Astrocyte (in vitro differentiated cells and primary cell): ENCODE measurements around the gene DNAH17. TPM values are rescaled to one million over a fixed set of nuclear protein-coding genes. Genes with fewer than 3 reads are reported as not detected.

Experiments
- DNase-seq: peaks from one replicate; pipeline ENCODE4 v3.0.0-alpha.2; 2010; ENCODE audit warnings: low read depth
- FAIRE-seq: peaks from 2 replicates; lab custom pipeline; 2011; peaks lifted over from hg19 to GRCh38; lab: Jason Lieb, UNC
- H2AFZ ChIP-seq: 2 replicates; pipeline ENCODE4 v1.6.0; 2012; ENCODE audit warnings: low read depth, low read length, inconsistent platforms
- H3K27ac ChIP-seq: 2 replicates; pipeline ENCODE4 v1.5.1; 2011; ENCODE audit warnings: low read depth, low read length, inconsistent platforms
- H3K27me3 ChIP-seq: 2 replicates; pipeline ENCODE4 v1.6.0; 2011; ENCODE audit warnings: low read length, inconsistent platforms; ENCODE audit not compliant: insufficient read depth
- H3K36me3 ChIP-seq: 2 replicates; pipeline ENCODE4 v1.5.1; 2011; ENCODE audit warnings: low read length, inconsistent platforms; ENCODE audit not compliant: insufficient read depth
- H3K4me1 ChIP-seq: 2 replicates; pipeline ENCODE4 v1.5.1; 2011; ENCODE audit warnings: low read length, inconsistent platforms; ENCODE audit not compliant: insufficient read depth
- H3K4me2 ChIP-seq: 2 replicates; pipeline ENCODE4 v1.6.0; 2012; ENCODE audit warnings: low read length, inconsistent platforms
- H3K4me3 ChIP-seq: 2 replicates; pipeline ENCODE4 v1.5.1; 2011; ENCODE audit warnings: low read depth, mild to moderate bottlenecking, low read length, inconsistent platforms; ENCODE audit not compliant: insufficient read depth
- H3K79me2 ChIP-seq: 2 replicates; pipeline ENCODE4 v1.6.0; 2012; ENCODE audit warnings: mild to moderate bottlenecking, low read length, inconsistent platforms; ENCODE audit not compliant: insufficient read depth
- H3K9ac ChIP-seq: 2 replicates; pipeline ENCODE4 v1.6.0; 2012; ENCODE audit warnings: mild to moderate bottlenecking, low read length, inconsistent platforms
- H3K9me3 ChIP-seq: 2 replicates; pipeline ENCODE4 v1.5.1; 2012; ENCODE audit warnings: low read depth, mild to moderate bottlenecking, low read length, inconsistent platforms; ENCODE audit not compliant: insufficient read depth
- H4K20me1 ChIP-seq: 2 replicates; pipeline ENCODE4 v1.6.0; 2012; ENCODE audit warnings: low read length, inconsistent platforms; ENCODE audit not compliant: insufficient read depth
- H3K27ac Mint-ChIP-seq: one replicate; pipeline ENCODE4 v1.8.0; 2021; ENCODE audit warnings: mild to moderate bottlenecking, mixed read lengths; ENCODE audit not compliant: unreplicated experiment
- H3K27me3 Mint-ChIP-seq: one replicate; pipeline ENCODE4 v1.8.0; 2021; ENCODE audit warnings: low read depth, mixed read lengths; ENCODE audit not compliant: unreplicated experiment
- H3K36me3 Mint-ChIP-seq: one replicate; pipeline ENCODE4 v1.8.0; 2021; ENCODE audit warnings: low read depth, mixed read lengths; ENCODE audit not compliant: unreplicated experiment
- H3K4me1 Mint-ChIP-seq: one replicate; pipeline ENCODE4 v1.8.0; 2021; ENCODE audit warnings: low read depth, mixed read lengths; ENCODE audit not compliant: unreplicated experiment
- H3K4me3 Mint-ChIP-seq: one replicate; pipeline ENCODE4 v1.8.0; 2021; ENCODE audit warnings: mild to moderate bottlenecking, moderate library complexity, mixed read lengths; ENCODE audit not compliant: unreplicated experiment
- H3K9me3 Mint-ChIP-seq: one replicate; pipeline ENCODE4 v1.8.0; 2021; ENCODE audit warnings: mild to moderate bottlenecking, mixed read lengths; ENCODE audit not compliant: unreplicated experiment
- EZH2 ChIP-seq: IDR thresholded peaks from 2 replicates; pipeline ENCODE4 v1.6.1; 2012; ENCODE audit warnings: mild to moderate bottlenecking, low read length, inconsistent platforms; ENCODE audit not compliant: insufficient read depth
- total RNA-seq: library from RNA; stranded (reverse); gene quantifications from 2 replicates; pipeline ENCODE4 v1.2.1, GENCODE V29; 2021
- TF ChIP-seq, protein P1 (sequence below): IDR thresholded peaks from 2 replicates; pipeline ENCODE4 v1.5.1; 2011; ENCODE audit warnings: low read depth, mild to moderate bottlenecking, inconsistent platforms, low read length, moderate library complexity; ENCODE audit not compliant: insufficient read depth

Gene DNAH17
- total RNA-seq, 1 donor from 2014 or later, result 0.14 TPM

- no peak overlapping the region for H3K4me3 ChIP-seq
- no peak overlapping the region for H2AFZ ChIP-seq
- peaks cover 6% of the 10 kb centered on the region for H3K36me3 ChIP-seq
- peaks cover 29% of the 10 kb centered on the region for H4K20me1 ChIP-seq
- no peak overlapping the region for H3K9ac ChIP-seq
- Mint-ChIP-seq H3K9me3 (no peaks in the 10 kb centered on the region), H3K36me3 (peaks cover 13% of the 10 kb centered on the region), H3K4me3 (no peak overlapping the region), H3K27me3 (no peaks in the 10 kb centered on the region), H3K27ac (peak overlapping the region; percentile 75), H3K4me1 (peaks cover 8% of the 10 kb centered on the region)
- no peaks in the 10 kb centered on the region for H3K4me1 ChIP-seq
- no peaks in the 10 kb centered on the region for H3K9me3 ChIP-seq
- DNase-seq (no peak), FAIRE-seq (no peak)
- TF ChIP-seq, protein P1, sequence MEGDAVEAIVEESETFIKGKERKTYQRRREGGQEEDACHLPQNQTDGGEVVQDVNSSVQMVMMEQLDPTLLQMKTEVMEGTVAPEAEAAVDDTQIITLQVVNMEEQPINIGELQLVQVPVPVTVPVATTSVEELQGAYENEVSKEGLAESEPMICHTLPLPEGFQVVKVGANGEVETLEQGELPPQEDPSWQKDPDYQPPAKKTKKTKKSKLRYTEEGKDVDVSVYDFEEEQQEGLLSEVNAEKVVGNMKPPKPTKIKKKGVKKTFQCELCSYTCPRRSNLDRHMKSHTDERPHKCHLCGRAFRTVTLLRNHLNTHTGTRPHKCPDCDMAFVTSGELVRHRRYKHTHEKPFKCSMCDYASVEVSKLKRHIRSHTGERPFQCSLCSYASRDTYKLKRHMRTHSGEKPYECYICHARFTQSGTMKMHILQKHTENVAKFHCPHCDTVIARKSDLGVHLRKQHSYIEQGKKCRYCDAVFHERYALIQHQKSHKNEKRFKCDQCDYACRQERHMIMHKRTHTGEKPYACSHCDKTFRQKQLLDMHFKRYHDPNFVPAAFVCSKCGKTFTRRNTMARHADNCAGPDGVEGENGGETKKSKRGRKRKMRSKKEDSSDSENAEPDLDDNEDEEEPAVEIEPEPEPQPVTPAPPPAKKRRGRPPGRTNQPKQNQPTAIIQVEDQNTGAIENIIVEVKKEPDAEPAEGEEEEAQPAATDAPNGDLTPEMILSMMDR, result no peak
- no peak for TF ChIP-seq EZH2
- H3K79me2 ChIP-seq, result no peaks in the 10 kb centered on the region
- no peaks in the 10 kb centered on the region for H3K27me3 ChIP-seq
- no peak overlapping the region for H3K4me2 ChIP-seq
- H3K27ac ChIP-seq, result no peak overlapping the region
Measured at GRCh38 chr17:78428836-78429617, 148.2 kb downstream of the DNAH17 start.

GRCh38 chr17:78428025-78428575, 149.1 kb downstream of the DNAH17 start:
- TF ChIP-seq, protein P1, result no peak
- no peak for TF ChIP-seq EZH2
- H2AFZ ChIP-seq, result no peak overlapping the region
- H3K79me2 ChIP-seq, result peaks cover 3% of the 10 kb centered on the region
- H3K4me2 ChIP-seq, result no peak overlapping the region
- H3K27me3 Mint-ChIP-seq, result no peaks in the 10 kb centered on the region
- H3K9me3 ChIP-seq, result no peaks in the 10 kb centered on the region
- H4K20me1 ChIP-seq, result peaks cover 33% of the 10 kb centered on the region
- H3K4me3 Mint-ChIP-seq, result no peak overlapping the region
- no peaks in the 10 kb centered on the region for H3K9me3 Mint-ChIP-seq
- H3K27ac Mint-ChIP-seq, result no peak overlapping the region
- peaks cover 8% of the 10 kb centered on the region for H3K4me1 Mint-ChIP-seq
- H3K36me3 Mint-ChIP-seq, result peaks cover 14% of the 10 kb centered on the region
- peaks cover 11% of the 10 kb centered on the region for H3K36me3 ChIP-seq
- H3K4me3 ChIP-seq, result no peak overlapping the region
- no peak overlapping the region for H3K27ac ChIP-seq
- H3K9ac ChIP-seq, result no peak overlapping the region
- no peaks in the 10 kb centered on the region for H3K27me3 ChIP-seq
- H3K4me1 ChIP-seq, result no peaks in the 10 kb centered on the region
- FAIRE-seq (no peak), DNase-seq (no peak)

DNA sequence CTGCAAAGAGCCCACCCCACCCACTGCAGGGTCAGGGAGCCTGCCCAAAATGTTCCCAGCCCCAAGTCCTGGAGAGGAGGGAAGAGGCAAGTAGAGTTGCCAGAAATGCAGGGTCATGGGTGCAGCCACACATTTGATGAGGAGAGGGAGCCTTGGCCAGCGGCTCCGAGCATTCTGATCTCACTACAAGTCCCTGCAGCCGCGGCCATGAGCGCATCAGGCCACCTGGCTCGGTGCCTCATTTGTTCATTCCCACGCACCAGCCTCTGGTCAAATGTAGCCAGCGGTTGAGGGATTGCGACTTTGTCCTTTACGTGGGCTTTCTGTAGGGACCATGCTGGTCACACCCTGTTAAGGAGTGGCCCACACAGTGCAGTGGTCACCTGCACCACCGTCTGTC, 150.1 kb downstream of the DNAH17 start:
- H3K4me1 ChIP-seq, result no peaks in the 10 kb centered on the region
- FAIRE-seq, result no peak
- no peak overlapping the region for H3K4me2 ChIP-seq
- no peaks in the 10 kb centered on the region for H3K27me3 ChIP-seq
- Mint-ChIP-seq H3K9me3 (no peaks in the 10 kb centered on the region), H3K36me3 (peaks cover 15% of the 10 kb centered on the region), H3K4me1 (peaks cover 11% of the 10 kb centered on the region), H3K4me3 (no peak overlapping the region), H3K27me3 (no peaks in the 10 kb centered on the region), H3K27ac (no peak overlapping the region)
- no peak overlapping the region for H3K27ac ChIP-seq
- no peak overlapping the region for H2AFZ ChIP-seq
- peaks cover 3% of the 10 kb centered on the region for H3K79me2 ChIP-seq
- no peak overlapping the region for H3K9ac ChIP-seq
- H4K20me1 ChIP-seq, result peaks cover 35% of the 10 kb centered on the region
- peaks cover 11% of the 10 kb centered on the region for H3K36me3 ChIP-seq
- DNase-seq, result no peak
- no peak overlapping the region for H3K4me3 ChIP-seq
- H3K9me3 ChIP-seq, result no peaks in the 10 kb centered on the region
- TF ChIP-seq EZH2, result no peak
- TF ChIP-seq, protein P1, result no peak
